NCI-H1092 treated with DMSO at 0.1 percent for 48 hours (cell line): Measurements from ENCODE around the gene RALGPS2.
"Not testable (repeated sequence)": the region's sequence is repeated elsewhere in the genome, so short reads cannot be mapped to it uniquely, and the experiment has no call there.

Experiments used
- DNase-seq: peaks from one replicate; lab custom pipeline; 2025; lab: John Stamatoyannopoulos, UW

The RALGPS2 gene

DNA sequence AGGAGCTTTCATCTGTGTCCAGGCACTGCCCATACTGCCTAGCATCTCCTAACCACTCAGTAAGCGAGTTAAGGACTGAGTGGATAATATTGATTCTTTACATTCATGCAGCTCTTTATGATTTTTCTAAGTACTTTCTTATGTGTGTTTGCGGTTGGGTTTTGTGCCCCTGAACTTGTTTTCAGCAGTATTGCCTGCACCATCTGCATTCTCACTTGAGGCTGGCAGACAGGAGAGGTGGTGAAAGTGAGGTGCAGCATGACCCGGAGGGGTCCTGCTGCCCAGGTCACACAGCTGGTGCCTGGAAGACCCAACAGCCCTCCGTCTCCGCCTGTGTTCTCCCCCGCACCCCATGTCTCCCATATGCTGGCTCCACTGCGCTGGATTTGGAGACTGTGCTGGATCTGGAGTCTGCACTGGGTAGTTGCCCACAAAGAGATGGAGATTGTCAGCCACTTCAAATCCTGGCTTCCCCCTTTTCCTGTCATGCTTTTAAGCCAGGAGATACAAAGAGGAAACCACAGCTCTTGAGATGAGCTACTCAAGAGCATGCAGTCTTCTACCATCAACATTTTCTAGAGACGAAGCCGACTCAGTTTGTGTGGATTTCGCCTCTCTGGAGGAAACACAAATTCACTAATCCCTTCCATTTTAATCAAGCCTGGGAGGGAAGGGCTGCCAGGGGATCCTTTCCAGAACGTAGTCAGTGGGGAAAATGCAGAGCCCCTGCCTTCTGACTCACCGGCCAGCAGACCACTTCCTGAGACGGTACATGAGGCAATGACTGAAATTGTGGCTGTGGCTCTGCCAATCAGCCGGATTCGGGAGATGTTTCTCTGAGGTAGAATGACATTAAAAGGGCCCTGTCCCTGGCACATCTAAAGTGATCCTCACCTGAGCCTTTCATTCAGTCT is 217.5 kb downstream of the RALGPS2 start:
- no peak for DNase-seq

DNA sequence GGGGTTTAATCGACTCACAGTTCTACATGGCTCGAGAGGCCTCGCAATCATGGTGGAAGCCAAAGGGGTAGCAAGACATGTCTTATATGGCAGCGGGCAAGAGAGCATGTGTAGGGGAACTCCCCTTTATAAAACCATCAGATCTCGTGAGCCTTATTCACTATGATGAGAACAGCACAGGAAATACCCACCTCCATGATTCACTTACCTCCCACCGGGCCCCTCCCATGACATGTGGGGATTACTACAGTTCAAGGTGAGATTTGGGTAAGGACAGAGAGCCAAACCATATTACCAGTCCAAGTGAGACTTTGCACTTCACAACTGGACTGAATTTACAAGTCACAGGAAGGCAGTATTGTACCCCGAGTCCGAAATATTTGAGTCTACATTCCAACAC is 219.7 kb downstream of the RALGPS2 start:
- no peak for DNase-seq

DNA sequence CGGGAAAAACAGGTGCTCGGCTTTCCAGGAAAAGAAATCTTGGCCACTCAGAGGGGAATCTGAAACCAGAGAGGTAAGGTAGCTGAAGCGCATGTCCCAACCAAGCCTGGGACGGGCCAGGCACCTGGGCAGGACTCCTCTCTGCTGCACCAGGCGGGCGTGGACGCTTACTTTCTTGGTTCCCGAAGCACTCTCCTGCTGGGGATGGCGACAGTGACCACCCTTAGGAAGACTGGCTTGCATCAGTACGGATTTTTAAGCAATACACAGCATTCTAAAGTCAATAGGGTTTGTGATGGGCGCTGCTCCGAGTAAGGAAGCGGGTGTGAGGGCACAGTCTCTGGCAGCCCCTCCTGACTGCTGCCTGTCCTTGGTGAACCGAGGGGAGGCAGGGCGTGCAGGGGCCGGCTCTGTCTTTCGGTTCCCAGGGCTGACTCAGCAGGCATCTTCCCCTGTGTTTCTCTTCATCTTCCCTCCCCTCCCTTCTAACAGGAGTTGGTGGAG is 220.8 kb downstream of the RALGPS2 start:
- no peak for DNase-seq

DNA sequence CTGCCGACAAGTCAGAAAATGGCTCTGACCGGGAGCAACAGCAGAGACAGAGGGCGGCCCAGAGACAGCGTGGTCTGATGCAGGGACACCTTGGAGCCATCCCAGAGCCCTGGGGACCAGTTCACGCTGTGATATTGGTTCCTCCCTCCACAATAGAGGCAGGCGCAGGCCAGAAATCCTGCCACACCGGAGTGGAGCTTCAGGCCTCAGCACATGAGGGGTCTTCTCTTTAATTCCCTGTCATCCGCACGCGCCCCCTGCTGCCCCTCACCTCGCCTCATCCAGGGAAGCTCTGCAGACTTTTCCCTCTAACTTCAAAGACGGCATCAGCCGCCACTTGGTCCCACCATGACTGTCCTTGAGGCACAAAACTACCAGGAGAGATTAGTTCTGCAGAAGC is 221.4 kb downstream of the RALGPS2 start:
- DNase-seq, result no peak

DNA sequence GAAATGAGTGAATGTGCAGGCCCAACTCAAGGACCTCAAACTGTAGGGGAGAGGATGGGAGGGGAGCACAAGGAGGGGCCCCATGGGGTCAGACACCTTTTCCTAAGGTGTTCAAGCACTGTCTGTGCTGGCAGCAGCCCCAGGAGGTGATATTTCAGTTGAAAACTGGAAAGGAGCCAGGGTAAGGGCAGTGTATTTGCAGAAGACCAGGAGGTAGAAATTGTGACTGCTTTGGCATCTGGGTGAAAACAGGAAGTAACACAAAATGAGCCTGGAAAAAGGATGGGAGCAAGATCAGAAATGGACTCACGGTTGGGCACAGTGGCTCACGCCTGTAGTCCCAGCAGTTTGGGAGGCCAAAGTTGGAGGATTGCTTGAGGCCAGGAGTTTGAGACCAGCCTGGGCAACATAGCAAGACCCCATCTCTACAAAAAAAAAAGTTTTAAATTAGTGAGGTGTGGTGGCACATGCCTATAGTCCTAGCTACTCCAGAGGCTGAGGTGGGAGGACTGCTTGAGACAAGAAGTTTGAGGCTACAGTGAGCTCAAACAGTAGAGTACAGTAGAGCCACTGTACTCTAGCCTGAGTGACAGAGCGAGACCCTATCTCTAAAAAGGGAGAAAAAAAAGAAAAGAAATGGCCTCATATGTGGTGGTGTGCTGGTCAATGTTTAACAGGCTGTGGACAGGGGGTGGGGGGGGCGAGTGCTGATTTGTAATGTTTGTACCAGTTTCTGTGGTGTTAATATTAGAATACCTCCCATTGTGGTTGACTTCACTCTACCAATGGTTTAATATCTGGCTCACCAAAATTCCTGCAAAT is 222.0 kb downstream of the RALGPS2 start:
- DNase-seq, result no peak

DNA sequence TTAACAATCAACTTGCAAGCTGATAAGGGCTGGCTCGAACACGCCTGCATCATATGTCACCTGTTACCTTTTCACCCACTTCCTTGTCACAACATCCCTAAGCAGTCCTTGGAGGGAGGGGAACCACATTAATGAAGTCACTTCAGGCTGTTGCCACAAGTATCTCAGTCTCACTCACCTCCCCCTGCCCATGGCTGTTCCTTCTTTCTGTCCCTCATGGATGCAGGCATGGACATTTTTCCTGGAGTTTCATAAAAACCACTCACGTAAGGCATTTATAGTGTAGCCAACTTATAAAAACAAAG is 222.6 kb downstream of the RALGPS2 start:
- no peak for DNase-seq

DNA sequence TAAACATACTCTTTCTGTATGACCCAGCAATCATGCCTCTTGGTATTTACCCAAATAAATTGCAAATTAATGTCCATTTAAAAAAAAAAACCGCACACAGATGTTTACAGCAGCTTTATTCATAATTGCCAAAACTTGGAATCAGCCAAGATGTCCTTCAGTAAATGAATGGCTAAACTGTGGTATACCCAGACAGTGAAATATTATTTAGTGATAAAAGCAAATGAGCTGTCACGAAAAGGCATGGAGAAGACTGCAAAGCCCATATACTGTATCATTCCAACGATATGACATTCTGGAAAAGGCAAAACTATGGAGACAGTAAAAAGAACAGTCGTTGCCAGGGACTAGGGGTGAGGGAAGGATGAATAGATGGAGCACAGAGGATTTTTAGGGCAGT is 223.6 kb downstream of the RALGPS2 start:
- no peak for DNase-seq

DNA sequence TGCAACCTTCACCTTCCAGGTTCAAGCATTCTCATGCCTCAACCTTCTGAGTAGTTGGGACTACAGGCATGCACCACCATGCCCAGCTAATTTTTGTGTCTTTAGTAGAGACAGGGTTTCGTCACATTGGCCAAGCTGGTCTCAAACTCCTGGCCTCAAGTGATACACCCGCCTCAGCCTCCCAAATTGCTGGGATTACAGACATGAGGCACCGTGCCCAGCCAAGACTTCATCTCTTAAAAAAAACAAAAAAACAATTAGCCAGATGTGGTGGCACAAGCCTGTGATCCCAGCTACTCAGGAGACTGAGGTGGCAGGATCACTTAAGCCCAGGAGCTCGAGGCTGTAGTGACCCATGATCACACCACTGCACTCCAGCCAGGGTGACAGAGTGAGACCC is 224.8 kb downstream of the RALGPS2 start:
- not testable (repeated sequence) for DNase-seq

DNA sequence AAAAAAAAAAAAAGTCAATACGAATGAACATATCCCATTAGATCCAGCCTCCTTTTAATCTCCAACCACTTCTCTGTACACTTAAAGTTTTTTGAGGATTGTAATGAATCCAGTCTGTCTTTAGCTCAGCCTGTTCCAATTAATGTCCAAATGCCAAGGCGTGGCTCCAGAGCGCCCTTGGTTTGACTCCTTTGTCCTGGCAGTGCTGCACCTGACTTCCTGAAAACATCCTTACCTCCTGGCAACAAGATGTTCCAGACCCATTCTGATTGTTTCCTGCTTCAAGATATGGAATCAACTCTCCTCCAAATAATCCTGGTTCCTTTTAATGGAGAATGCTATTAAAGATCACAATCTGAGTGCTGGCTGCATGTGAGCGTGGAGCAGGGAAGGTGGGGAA is 226.6 kb downstream of the RALGPS2 start:
- no peak for DNase-seq

DNA sequence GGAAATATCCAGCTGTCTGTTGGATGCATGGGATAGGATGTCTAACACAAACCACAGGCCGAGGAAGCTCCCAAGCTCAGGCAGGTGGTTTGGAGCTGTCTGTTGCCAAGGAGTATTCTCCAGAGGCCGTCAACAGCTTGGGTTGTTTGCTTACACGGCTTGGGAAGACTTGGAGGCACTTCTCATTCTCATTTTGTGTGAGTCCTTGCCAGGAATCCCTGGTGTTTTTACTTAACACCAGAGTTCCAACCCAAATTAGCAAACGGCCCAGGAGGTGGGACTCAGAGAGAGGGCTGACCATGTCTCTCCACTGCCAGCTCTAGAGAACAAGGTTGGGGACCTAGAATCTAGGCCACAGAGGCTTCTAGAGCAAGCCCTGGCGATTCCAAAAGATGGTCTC is 228.0 kb downstream of the RALGPS2 start:
- no peak for DNase-seq

DNA sequence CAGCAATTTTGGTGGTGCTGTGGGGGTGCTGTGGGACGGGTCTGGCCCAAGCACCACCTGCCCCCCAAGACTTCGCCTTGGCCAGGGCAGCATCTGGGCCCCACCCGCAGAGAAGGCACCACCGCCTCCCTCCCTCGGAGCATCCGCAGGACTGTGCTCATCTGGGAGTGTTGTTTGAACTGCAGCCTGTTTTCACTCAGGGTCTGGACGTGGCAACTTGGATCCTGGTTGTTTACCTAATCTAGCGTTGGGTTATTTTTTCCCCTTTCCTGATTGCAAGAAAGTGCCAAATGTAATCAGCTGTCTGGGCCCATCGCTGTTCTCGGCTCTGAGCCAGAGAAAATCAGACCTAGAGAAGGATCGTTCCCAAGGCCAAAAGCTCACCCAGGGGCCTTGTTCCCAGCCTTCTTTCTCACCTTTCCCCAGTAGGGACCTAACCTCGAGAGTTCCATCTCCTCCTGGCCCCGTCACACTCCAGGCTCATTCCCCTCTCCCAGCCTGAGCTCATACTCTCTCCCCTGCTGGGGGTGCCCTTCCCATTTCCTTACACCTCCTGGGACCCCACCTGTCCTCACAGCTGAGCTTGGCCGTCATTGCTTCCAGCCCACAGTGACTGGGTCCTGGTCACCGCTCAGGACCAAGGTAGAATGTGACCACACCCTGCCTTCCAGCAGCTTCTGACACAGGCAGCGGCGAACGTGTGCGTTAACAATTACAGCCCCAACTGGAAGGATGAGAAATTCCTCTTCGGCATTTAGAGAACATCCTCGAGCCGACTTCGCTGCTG is 228.7 kb downstream of the RALGPS2 start:
- no peak for DNase-seq

DNA sequence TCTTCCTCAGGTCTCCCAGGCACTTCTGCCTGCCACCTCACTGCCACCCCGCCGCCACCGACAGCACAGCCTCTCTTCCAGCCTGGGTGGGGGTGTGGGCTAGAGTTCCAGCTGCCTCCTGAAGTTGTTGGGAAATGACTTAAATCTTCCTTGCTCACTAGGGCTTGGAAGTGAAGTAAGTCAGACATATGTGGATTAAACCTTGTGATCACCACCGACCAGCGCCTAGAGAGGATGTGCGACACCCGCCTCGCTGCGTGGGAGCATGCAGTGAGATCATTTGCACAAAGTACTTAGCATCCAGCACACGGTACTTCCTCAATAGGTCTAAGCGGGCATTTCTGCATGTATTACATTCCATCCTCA is 229.3 kb downstream of the RALGPS2 start:
- no peak for DNase-seq

DNA sequence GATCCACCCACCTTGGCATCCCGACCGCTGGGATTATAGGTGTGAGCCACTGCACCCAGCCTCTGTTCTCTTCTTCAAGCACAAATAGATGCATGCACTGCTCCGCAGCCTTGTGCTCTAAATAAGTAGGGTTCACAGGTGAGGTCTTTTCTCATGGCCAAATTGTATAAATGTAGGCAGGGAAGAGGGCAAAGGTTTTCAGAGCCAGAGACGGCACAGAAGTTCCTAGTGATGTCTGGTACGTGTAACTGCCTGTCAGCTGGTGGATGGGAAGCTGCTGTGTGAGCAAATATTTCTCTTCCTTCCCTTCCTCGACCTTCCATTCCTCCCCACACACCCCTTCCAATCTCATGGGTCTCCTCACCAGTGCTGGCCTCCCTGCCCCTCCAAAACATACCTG is 229.9 kb downstream of the RALGPS2 start:
- no peak for DNase-seq

DNA sequence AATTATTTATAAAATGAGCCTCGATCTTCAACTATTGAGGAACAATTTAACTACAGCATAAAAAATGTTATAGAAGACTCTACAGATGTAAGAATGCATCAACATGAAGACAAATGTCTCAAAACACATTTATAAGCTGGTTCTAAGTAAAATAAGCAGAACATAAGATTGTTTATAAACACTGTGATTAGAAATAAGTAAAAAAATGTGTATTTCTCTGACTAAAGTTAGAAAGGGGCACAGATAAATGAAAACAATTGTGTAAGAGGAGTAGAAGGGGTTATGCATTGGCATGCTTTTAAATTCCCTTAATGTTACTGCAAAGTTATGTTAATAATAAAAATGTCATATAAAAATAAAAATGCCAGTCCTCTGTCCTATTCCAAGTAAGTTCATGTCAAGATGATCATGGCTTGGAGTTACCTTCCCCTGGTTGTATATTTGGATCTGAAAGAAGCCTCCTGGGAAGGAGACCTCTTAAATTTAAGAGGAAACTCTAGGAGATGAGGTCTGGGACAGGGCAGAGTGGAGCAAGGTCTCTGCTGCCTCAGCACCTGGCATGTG is 230.4 kb downstream of the RALGPS2 start:
- no peak for DNase-seq

DNA sequence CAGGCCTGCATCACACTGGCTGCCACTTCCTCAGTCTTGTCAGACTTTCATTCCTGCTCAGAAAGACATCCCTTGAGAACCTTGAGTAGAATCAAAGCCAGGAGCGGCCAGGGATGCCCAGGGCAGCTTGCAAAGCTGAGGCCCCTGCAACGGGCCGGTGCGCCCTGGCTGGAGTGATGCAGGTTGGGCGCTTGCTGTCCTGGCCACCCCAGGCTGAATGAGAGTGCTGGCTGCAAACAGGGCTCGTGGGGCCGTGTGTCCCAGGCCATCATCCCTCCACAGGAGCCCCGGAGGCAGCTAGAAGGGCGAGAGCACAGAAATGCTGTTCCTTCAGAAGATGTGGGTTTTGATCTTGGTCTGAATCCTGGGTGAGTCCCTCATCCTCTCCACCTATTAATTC is 233.4 kb downstream of the RALGPS2 start:
- DNase-seq, result no peak

DNA sequence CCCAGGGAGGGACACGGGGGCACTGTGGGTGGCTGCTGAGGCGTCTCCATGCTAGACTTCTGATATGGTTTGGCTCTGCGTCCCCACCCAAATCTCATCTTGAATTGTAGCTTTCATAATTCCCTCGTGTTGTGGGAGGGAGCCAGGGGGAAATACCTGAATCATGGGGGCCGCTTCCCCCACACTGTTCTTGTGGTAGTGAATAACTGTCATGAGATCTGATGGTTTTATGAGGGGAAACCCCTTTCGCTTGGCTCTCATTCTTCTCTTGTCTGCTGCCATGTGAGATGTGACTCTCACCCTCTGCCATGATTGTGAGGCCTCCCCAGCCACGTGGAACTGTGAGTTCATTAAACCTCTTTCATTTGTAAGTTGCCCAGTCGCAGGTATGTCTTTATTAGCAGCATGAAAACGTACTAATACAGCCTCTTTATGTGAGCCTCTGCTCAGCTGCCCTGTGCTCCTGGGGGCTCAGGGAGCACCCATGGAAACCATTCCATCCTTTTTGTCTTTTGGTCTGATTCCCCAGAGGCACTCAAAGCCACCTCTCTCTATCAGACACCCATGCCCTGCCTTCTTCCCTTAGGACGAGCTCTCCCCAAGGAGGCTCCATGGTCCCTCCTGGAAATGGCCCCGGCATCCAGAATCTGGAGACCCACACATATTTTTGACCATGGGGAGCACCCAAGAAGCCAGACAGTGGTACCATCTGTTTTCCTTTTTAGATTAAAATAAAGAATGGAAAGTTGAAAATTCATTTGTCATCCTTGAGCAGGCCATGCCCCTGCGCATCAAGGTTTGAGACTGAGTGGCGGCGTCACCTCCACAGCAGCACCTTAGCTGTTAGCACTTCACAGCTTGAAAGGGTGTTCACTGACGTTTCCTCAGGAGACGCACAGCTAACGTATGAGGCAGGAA is 234.8 kb downstream of the RALGPS2 start:
- DNase-seq, result no peak

DNA sequence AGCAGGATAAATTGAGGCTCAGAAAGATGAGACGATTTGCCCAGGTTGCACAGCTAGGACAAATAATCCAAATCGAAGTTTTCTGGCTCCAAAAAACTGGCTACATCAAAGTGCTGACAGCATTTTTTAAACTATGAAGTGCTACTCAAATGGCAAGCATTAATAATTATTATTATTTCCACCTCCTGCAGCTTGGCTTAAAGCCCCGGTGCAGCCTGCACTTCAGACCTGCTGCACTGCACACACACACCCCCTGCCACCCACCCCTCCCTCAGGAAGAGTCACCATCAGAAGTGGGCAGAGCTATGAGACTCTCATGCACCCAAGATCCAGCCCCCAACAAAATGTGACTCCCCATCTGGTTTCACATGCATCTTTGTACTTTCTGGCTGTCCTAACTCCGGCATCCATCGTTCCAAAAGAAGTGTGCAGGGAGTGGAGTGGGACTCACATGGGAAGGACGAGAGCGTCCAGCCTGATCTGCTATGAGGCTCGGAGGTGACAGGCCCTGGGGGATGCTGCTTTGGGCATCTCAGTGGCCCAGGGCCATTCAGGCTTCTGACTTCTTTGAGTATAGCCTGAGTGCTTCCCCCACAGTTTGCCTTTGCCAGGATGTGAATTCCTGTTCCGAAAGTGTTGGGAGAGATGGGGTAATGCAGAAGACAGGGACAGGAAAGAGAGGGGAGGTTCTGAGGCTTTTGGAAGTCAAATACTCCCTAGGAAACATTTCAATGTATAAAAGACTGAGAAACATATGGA is 235.6 kb downstream of the RALGPS2 start:
- no peak for DNase-seq

DNA sequence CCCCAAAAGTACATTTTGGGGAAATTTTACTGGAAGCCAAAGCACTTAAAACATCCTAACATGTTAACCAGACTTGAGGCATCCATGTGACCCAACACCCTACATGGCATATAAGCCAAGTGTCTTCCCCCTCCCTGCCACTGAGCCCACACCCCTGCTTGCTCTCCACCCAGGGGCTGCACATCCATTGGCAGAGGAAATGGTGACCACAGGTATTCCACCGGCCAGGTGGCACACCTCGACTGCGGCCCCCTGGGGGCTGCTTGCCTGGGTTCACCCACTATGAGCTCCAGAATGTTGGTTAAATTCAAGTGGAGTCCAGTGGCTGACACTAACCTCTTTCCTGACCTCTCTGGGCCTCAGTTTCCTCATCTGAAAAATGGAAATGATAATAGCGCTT is 236.3 kb downstream of the RALGPS2 start:
- no peak for DNase-seq

DNA sequence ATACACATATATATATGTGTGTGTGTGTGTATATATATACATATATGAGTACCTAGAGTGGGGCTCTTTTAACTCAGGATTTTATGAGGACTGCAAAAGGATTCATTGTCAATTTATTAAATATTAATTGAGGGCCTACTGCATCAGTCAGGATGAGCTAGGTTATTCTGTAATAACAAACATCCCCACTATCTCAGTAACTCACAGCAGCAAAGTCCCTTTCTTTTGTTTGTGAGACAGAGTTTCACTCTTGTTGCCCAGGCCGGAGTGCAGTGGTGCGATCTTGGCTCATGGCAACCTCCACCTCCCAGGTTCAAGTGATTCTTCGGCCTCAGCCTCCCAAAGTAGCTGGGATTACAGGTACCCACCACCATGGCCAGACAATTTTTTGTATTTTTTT is 236.8 kb downstream of the RALGPS2 start:
- no peak for DNase-seq
